ENCODE data around the gene BLNK. TPM values are rescaled to one million over a fixed set of nuclear protein-coding genes. Genes with fewer than 3 reads are reported as not detected.

Gene BLNK
- total RNA-seq, 1 donor from 2014 or later = 267 TPM

- H3K27me3 Mint-ChIP-seq = peaks cover 26% of the 10 kb centered on the region
- no peaks in the 10 kb centered on the region for H3K36me3 Mint-ChIP-seq (ENCODE audit: low read depth)
- H3K27ac Mint-ChIP-seq = no peak overlapping the region
- DNase-seq (no peak), ATAC-seq (ENCODE audit: low read depth) (no peak)
- H3K4me1 Mint-ChIP-seq = peaks cover 41% of the 10 kb centered on the region
- H3K9me3 Mint-ChIP-seq = no peaks in the 10 kb centered on the region
- POLR2A ChIA-PET = no interaction called here
- intact Hi-C loops (cut with micrococcal nuclease) = no loop called here
- no peak for TF ChIP-seq CTCF (IDR thresholded peaks at IDR 0.05)
- H3K4me3 Mint-ChIP-seq = no peak overlapping the region
- CTCF ChIA-PET = interaction anchor here (1.3 to 3.1 kb wide), 3 partner anchors 10 to 288 kb away, joined by 4 to 30 read pairs (median 4); no protein-coding TSS in a partner anchor
Observed at GRCh38 chr10:96305019-96305418, 33.6 kb upstream of the BLNK start.

GRCh38 chr10:96304230-96304629, 32.9 kb upstream of the BLNK start, which contains the start of gene DNTT:
DNTT (plus strand) TSS chr10:96304434; CDS start chr10:96304498, 64 bp downstream.
- intact Hi-C loops (cut with micrococcal nuclease) = no loop called here
- ATAC-seq (ENCODE audit: low read depth) (no peak), DNase-seq (no peak)
- no peak within 1 kb of the TSS for H3K27ac Mint-ChIP-seq
- no peaks in the 10 kb centered on the region for H3K9me3 Mint-ChIP-seq
- H3K27me3 Mint-ChIP-seq = peaks cover 26% of the 10 kb centered on the region
- POLR2A ChIA-PET = no interaction called here
- peaks cover 48% of the 10 kb centered on the region for H3K4me1 Mint-ChIP-seq
- no peak for TF ChIP-seq CTCF (IDR thresholded peaks at IDR 0.05)
- H3K4me3 Mint-ChIP-seq = no peak within 1 kb of the TSS
- CTCF ChIA-PET = interaction anchor here (1.6 to 3.1 kb wide), 2 partner anchors 10 to 74 kb away, joined by 4 to 30 read pairs; no protein-coding TSS in a partner anchor
- no peaks in the 10 kb centered on the region for H3K36me3 Mint-ChIP-seq (ENCODE audit: low read depth)

- intact Hi-C loops (cut with micrococcal nuclease) = no loop called here
- no peak for DNase-seq
- Mint-ChIP-seq H3K27me3 (peaks cover 23% of the 10 kb centered on the region), H3K4me1 (peaks cover 51% of the 10 kb centered on the region), H3K27ac (no peak overlapping the region), H3K36me3 (ENCODE audit: low read depth) (no peaks in the 10 kb centered on the region), H3K9me3 (no peaks in the 10 kb centered on the region), H3K4me3 (no peak overlapping the region)
- CTCF ChIA-PET = interaction anchor here (0.7 to 1.6 kb wide), 4 partner anchors 8 to 72 kb away, joined by 3 to 6 read pairs (median 5); no protein-coding TSS in a partner anchor
- no peak for ATAC-seq (ENCODE audit: low read depth)
- POLR2A ChIA-PET = interaction anchor here (0.6 to 1.0 kb wide), 3 partner anchors 72 to 545 kb away, joined by 3 to 16 read pairs (median 3); partner anchors contain the start of gene ENTPD1
- no peak for TF ChIP-seq CTCF (IDR thresholded peaks at IDR 0.05)
Observed at GRCh38 chr10:96301616-96302015, 30.2 kb upstream of the BLNK start.

GRCh38 chr10:96299383-96299782, 28.0 kb upstream of the BLNK start:
- Mint-ChIP-seq H3K27me3 (peaks cover 10% of the 10 kb centered on the region), H3K9me3 (no peaks in the 10 kb centered on the region), H3K4me1 (peaks cover 41% of the 10 kb centered on the region), H3K36me3 (ENCODE audit: low read depth) (no peaks in the 10 kb centered on the region), H3K4me3 (peak overlapping the region; percentile 70), H3K27ac (peak overlapping the region; percentile 82)
- ChIA-PET POLR2A (interaction anchor here (1.1 kb wide), 1 partner anchor 70 kb away, joined by 3 read pairs; no protein-coding TSS in a partner anchor), CTCF (interaction anchor here (10.8 kb wide), 1 partner anchor 71 kb away, joined by 612 read pairs; no protein-coding TSS in a partner anchor)
- ATAC-seq (ENCODE audit: low read depth) = peak; percentile 31
- intact Hi-C loops (cut with micrococcal nuclease) = loop anchor here (10.0 kb wide), 1 partner anchor 255 kb away; the partner anchor contains the start of gene CCNJ
- TF ChIP-seq CTCF (IDR thresholded peaks at IDR 0.05) = no peak
- no peak for DNase-seq

GRCh38 chr10:96298362-96298761, 27.0 kb upstream of the BLNK start:
- H3K36me3 Mint-ChIP-seq (ENCODE audit: low read depth) = no peaks in the 10 kb centered on the region
- intact Hi-C loops (cut with micrococcal nuclease) = loop anchor here (10.0 kb wide), 1 partner anchor 254 kb away; the partner anchor contains the start of gene CCNJ
- ChIA-PET POLR2A (no interaction called here), CTCF (interaction anchor here (10.8 kb wide), 1 partner anchor 70 kb away, joined by 612 read pairs; no protein-coding TSS in a partner anchor)
- no peaks in the 10 kb centered on the region for H3K9me3 Mint-ChIP-seq
- no peak overlapping the region for H3K4me3 Mint-ChIP-seq
- H3K27ac Mint-ChIP-seq = no peak overlapping the region
- no peak for TF ChIP-seq CTCF (IDR thresholded peaks at IDR 0.05)
- DNase-seq (no peak), ATAC-seq (ENCODE audit: low read depth) (no peak)
- peaks cover 41% of the 10 kb centered on the region for H3K4me1 Mint-ChIP-seq
- H3K27me3 Mint-ChIP-seq = peaks cover 1% of the 10 kb centered on the region
